Liver (tissue), 9 donors: Measurements from ENCODE around the gene LRRFIP1. TPM values are rescaled to one million over a fixed set of nuclear protein-coding genes. Genes with fewer than 3 reads are reported as not detected.
A peak's percentile ranks its signal among the peaks of the same experiment; 100 is the strongest.
"Not testable (repeated sequence)": the region's sequence is repeated elsewhere in the genome, so short reads cannot be mapped to it uniquely, and the experiment has no call there.

ENCODE experiments used
- DNase-seq: peaks from one replicate; pipeline ENCODE4 v3.0.0-alpha.2; 2017; ENCODE audit warnings: low spot score
- H3K27ac ChIP-seq, 2 donors: one replicate each; pipeline ENCODE4 v1.7.0; 2013; ENCODE audit warnings: inconsistent platforms in 2 of 2, low read length in 2 of 2, control low read depth in 1 of 2, low read depth in 1 of 2, mild to moderate bottlenecking in 1 of 2
- H3K27me3 ChIP-seq, 4 donors: one replicate each; pipeline versions ENCODE4 v1.6.1 to v1.7.0; 2013; ENCODE audit warnings: low read length in 3 of 4, inconsistent platforms in 1 of 4, mild to moderate bottlenecking in 1 of 4, moderate library complexity in 1 of 4; ENCODE audit not compliant: control insufficient read depth in 4 of 4, insufficient read depth in 4 of 4
- H3K36me3 ChIP-seq, 4 donors: one replicate each; pipeline versions ENCODE4 v1.6.1 to v1.7.0; 2013; ENCODE audit warnings: low read length in 3 of 4, mild to moderate bottlenecking in 3 of 4, low read depth in 1 of 4, moderate library complexity in 1 of 4; ENCODE audit not compliant: control insufficient read depth in 4 of 4, insufficient read depth in 3 of 4
- H3K4me1 ChIP-seq, 4 donors: one replicate each; pipeline versions ENCODE4 v1.6.1 to v1.7.0; 2013; ENCODE audit warnings: low read length in 3 of 4, mild to moderate bottlenecking in 3 of 4, moderate library complexity in 1 of 4; ENCODE audit not compliant: control insufficient read depth in 4 of 4, insufficient read depth in 4 of 4
- H3K4me3 ChIP-seq, 3 donors: one replicate each; pipeline versions ENCODE4 v1.6.1 to v1.7.0; 2013; ENCODE audit warnings: low read length in 3 of 3, control low read depth in 1 of 3, low read depth in 1 of 3, mild to moderate bottlenecking in 1 of 3
- H3K9ac ChIP-seq, 2 donors: one replicate each; pipeline ENCODE4 v1.7.0; 2013; ENCODE audit warnings: low read length in 2 of 2, mild to moderate bottlenecking in 2 of 2, moderate library complexity in 2 of 2, control low read depth in 1 of 2, low read depth in 1 of 2
- H3K9me3 ChIP-seq, 4 donors: one replicate each; pipeline versions ENCODE4 v1.6.1 to v1.7.0; 2013; ENCODE audit warnings: low read length in 3 of 4; ENCODE audit not compliant: control insufficient read depth in 4 of 4
- CTCF ChIP-seq: fragments of 150-350 bp; IDR thresholded peaks from 2 replicates; pipeline ENCODE4 v1.5.1; 2017; ENCODE audit warnings: improper control_type of control experiment, low read depth, low read length; ENCODE audit not compliant: missing input control
- EGR1 ChIP-seq, 2 donors: IDR thresholded peaks; 2 replicates each; pipeline ENCODE4 v1.6.1; 2016 to 2018; ENCODE audit warnings: antibody characterized with exemption in 2 of 2, low read depth in 2 of 2
- FOXA2 ChIP-seq: IDR thresholded peaks from 2 replicates; pipeline ENCODE4 v1.6.1; 2016; ENCODE audit warnings: antibody characterized with exemption
- GABPA ChIP-seq, 2 donors: IDR thresholded peaks in 1 of 2; conservative IDR thresholded peaks in 1 of 2; 2 replicates each; pipeline ENCODE4 v1.6.1; 2016; ENCODE audit warnings: antibody characterized with exemption in 2 of 2, mild to moderate bottlenecking in 1 of 2, moderate library complexity in 1 of 2
- HNF4A ChIP-seq, 2 donors: conservative IDR thresholded peaks; 2 replicates each; pipeline ENCODE4 v1.6.1; 2016; ENCODE audit warnings: antibody characterized with exemption in 2 of 2, mild to moderate bottlenecking in 2 of 2
- JUND ChIP-seq, 2 donors: IDR thresholded peaks; 2 replicates each; pipeline ENCODE4 v1.6.1; 2016; ENCODE audit warnings: antibody characterized with exemption in 2 of 2
- NR2F2 ChIP-seq: IDR thresholded peaks from 2 replicates; pipeline ENCODE4 v1.6.1; 2016; ENCODE audit warnings: antibody characterized with exemption
- RAD21 ChIP-seq, 2 donors: IDR thresholded peaks; 2 replicates each; pipeline ENCODE4 v1.6.1; 2016; ENCODE audit warnings: antibody characterized with exemption in 2 of 2, mild to moderate bottlenecking in 2 of 2
- RXRA ChIP-seq, 2 donors: IDR thresholded peaks; 2 replicates each; pipeline ENCODE4 v1.6.1; 2017 to 2018; ENCODE audit warnings: antibody characterized with exemption in 2 of 2, mild to moderate bottlenecking in 1 of 2
- TAF1 ChIP-seq: conservative IDR thresholded peaks from 2 replicates; pipeline ENCODE4 v1.6.1; 2016; ENCODE audit warnings: antibody characterized with exemption, mild to moderate bottlenecking
- YY1 ChIP-seq: IDR thresholded peaks from 2 replicates; pipeline ENCODE4 v1.6.1; 2016; ENCODE audit warnings: antibody characterized with exemption, mild to moderate bottlenecking
- WGBS: extraction: QIAGEN DNeasy Blood & Tissue Kit; methylation state at CpG from one replicate; pipeline ENCODE4 v1.1.7; 2013; 5-methylcytosine and 5-hydroxymethylcytosine counted together
- polyA plus RNA-seq, 2 donors: library from polyadenylated mRNA; stranded (reverse) in 1 of 2; unstranded in 1 of 2; fragments of 200-250 nt in 1 of 2; fragments of >200 nt in 1 of 2; fragmentation: Nextera tagmentation in 1 of 2; extraction: Ambion mirVana in 1 of 2; gene quantifications; one replicate each; pipeline versions ENCODE4 v1.2.1 to v1.2.3, GENCODE V29; 2013 to 2015
- total RNA-seq, 2 donors: library from RNA; depleted of rRNA; stranded (reverse); fragments of >200 nt; gene quantifications; one replicate each; pipeline ENCODE4 v1.2.3, GENCODE V29; 2014
- TF ChIP-seq, protein P1 (sequence below): IDR thresholded peaks from 2 replicates; pipeline ENCODE4 v1.6.1; 2016; ENCODE audit warnings: antibody characterized with exemption
- TF ChIP-seq, protein P2 (sequence below): IDR thresholded peaks from 2 replicates; pipeline ENCODE4 v1.6.1; 2016; ENCODE audit warnings: antibody characterized with exemption
- TF ChIP-seq, protein P3 (sequence below): IDR thresholded peaks from 2 replicates; pipeline ENCODE4 v1.6.1; 2016; ENCODE audit warnings: antibody characterized with exemption, mild to moderate bottlenecking
- TF ChIP-seq, protein P4 (sequence below): IDR thresholded peaks from 2 replicates; pipeline ENCODE4 v1.6.1; 2016; ENCODE audit warnings: antibody characterized with exemption
- donor health status: healthy.
- donor health status: healthy.
- donor health status: healthy.
- donor health status: healthy.
- donor health status: healthy.

LRRFIP1 gene
- total and polyA plus RNA-seq, 4 donors: 13.3 to 56.1 (median 39.1) TPM

GRCh38 chr2:237686659-237687136 is 59.3 kb downstream of the LRRFIP1 start (continued):
- TF ChIP-seq, protein P1, sequence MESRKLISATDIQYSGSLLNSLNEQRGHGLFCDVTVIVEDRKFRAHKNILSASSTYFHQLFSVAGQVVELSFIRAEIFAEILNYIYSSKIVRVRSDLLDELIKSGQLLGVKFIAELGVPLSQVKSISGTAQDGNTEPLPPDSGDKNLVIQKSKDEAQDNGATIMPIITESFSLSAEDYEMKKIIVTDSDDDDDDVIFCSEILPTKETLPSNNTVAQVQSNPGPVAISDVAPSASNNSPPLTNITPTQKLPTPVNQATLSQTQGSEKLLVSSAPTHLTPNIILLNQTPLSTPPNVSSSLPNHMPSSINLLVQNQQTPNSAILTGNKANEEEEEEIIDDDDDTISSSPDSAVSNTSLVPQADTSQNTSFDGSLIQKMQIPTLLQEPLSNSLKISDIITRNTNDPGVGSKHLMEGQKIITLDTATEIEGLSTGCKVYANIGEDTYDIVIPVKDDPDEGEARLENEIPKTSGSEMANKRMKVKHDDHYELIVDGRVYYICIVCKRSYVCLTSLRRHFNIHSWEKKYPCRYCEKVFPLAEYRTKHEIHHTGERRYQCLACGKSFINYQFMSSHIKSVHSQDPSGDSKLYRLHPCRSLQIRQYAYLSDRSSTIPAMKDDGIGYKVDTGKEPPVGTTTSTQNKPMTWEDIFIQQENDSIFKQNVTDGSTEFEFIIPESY: no peak
- TF ChIP-seq, protein P2, sequence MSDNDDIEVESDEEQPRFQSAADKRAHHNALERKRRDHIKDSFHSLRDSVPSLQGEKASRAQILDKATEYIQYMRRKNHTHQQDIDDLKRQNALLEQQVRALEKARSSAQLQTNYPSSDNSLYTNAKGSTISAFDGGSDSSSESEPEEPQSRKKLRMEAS: no peak
- TF ChIP-seq EGR1 (IDR thresholded peaks at IDR 0.05; ENCODE audit: low read depth in 2 of 2) (no peak), GABPA (IDR thresholded peaks at IDR 0.05 in 1 of 2, conservative IDR thresholded peaks at IDR 0.05 in 1 of 2) (no peak), RAD21 (IDR thresholded peaks at IDR 0.05) (no peak)

DNA sequence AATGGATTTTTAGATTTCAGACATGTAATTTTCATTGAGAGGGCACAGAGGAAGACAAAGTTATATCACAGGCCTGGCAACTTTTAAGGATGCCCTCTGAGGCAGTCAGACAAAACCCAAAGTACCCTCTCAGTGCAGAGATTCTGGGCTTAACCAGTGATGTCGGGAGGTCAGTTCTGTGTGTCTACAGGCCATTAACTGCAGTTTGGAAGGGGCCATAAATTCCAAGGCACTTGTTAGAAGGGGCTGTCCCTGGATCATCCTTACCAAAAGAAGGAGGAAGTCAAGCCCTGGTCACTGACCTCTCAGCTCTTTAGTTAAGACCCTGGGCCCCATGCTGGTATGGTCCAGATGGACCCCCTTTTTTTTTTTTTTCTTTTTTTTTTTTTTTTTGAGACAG is 60.7 kb downstream of the LRRFIP1 start:
- no peak overlapping the region for H3K9ac ChIP-seq
- no peak overlapping the region for H3K4me3 ChIP-seq
- no peak for DNase-seq
- H3K27me3 ChIP-seq: no peaks in the 10 kb centered on the region
- H3K36me3 ChIP-seq: no peaks in the 10 kb centered on the region
- H3K27ac ChIP-seq: peak overlapping the region; percentile 54 to 58
- no peaks in the 10 kb centered on the region for H3K9me3 ChIP-seq
- TF ChIP-seq HNF4A (conservative IDR thresholded peaks at IDR 0.05) (no peak), RAD21 (IDR thresholded peaks at IDR 0.05) (no peak), TAF1 (no peak), RXRA (IDR thresholded peaks at IDR 0.05) (peak; percentile 0 to 1), YY1 (no peak), JUND (IDR thresholded peaks at IDR 0.05) (no peak)
- H3K4me1 ChIP-seq: peaks cover under 1 to 12% (median 4%) of the 10 kb centered on the region in 4 donors
- 81% methylated on average over 1 of the region's 1 CpG for WGBS

DNA sequence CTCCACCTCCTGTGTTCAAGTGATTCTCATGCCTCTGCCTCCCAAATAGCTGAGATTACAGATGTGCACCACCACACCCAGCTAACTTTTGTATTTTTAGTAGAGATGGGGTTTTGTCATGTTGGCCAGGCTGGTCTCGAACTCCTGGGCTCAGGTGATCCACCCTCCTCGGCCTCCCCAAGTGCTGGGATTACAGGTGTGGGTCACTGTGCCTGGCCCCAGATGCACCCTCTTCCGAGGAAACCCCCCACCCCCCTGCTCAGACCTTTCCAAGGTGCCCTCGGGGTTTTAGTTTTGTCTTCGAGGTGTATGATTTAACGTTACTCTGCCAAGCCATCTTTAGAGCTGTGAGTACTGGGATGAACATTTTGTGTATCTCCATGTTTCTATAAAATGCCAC is 61.2 kb downstream of the LRRFIP1 start:
- H3K36me3 ChIP-seq, H3K9ac ChIP-seq, H3K27me3 ChIP-seq, DNase-seq, H3K9me3 ChIP-seq, H3K4me3 ChIP-seq: not testable (repeated sequence)
- 96% methylated on average over 6 of the region's 6 CpGs for WGBS
- H3K4me1 ChIP-seq: peaks cover 2 to 17% (median 7%) of the 10 kb centered on the region in 4 donors
- H3K27ac ChIP-seq: peak overlapping the region in 1 of 2 donors; percentile 54

GRCh38 chr2:237689336-237690131 is 62.1 kb downstream of the LRRFIP1 start:
- Histone ChIP-seq H3K4me1 (peaks cover 2 to 19% (median 9%) of the 10 kb centered on the region in 4 donors), H3K4me3 (no peak overlapping the region), H3K9me3 (no peaks in the 10 kb centered on the region), H3K27ac (peak overlapping the region; percentile 25 to 31), H3K9ac (no peak overlapping the region), H3K27me3 (no peaks in the 10 kb centered on the region), H3K36me3 (no peaks in the 10 kb centered on the region)
- no peak for DNase-seq
- no peak for TF ChIP-seq YY1
- TF ChIP-seq JUND (IDR thresholded peaks at IDR 0.05): no peak
- TF ChIP-seq TAF1: no peak
- TF ChIP-seq CTCF: no peak
- TF ChIP-seq RXRA (IDR thresholded peaks at IDR 0.05): no peak
- TF ChIP-seq FOXA2: no peak
- TF ChIP-seq EGR1 (IDR thresholded peaks at IDR 0.05; ENCODE audit: low read depth in 2 of 2): no peak
- TF ChIP-seq RAD21 (IDR thresholded peaks at IDR 0.05): no peak
- no peak for TF ChIP-seq NR2F2
- TF ChIP-seq, protein P3, sequence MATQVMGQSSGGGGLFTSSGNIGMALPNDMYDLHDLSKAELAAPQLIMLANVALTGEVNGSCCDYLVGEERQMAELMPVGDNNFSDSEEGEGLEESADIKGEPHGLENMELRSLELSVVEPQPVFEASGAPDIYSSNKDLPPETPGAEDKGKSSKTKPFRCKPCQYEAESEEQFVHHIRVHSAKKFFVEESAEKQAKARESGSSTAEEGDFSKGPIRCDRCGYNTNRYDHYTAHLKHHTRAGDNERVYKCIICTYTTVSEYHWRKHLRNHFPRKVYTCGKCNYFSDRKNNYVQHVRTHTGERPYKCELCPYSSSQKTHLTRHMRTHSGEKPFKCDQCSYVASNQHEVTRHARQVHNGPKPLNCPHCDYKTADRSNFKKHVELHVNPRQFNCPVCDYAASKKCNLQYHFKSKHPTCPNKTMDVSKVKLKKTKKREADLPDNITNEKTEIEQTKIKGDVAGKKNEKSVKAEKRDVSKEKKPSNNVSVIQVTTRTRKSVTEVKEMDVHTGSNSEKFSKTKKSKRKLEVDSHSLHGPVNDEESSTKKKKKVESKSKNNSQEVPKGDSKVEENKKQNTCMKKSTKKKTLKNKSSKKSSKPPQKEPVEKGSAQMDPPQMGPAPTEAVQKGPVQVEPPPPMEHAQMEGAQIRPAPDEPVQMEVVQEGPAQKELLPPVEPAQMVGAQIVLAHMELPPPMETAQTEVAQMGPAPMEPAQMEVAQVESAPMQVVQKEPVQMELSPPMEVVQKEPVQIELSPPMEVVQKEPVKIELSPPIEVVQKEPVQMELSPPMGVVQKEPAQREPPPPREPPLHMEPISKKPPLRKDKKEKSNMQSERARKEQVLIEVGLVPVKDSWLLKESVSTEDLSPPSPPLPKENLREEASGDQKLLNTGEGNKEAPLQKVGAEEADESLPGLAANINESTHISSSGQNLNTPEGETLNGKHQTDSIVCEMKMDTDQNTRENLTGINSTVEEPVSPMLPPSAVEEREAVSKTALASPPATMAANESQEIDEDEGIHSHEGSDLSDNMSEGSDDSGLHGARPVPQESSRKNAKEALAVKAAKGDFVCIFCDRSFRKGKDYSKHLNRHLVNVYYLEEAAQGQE: no peak
- TF ChIP-seq, protein P4, sequence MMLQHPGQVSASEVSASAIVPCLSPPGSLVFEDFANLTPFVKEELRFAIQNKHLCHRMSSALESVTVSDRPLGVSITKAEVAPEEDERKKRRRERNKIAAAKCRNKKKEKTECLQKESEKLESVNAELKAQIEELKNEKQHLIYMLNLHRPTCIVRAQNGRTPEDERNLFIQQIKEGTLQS: no peak
- TF ChIP-seq GABPA (IDR thresholded peaks at IDR 0.05 in 1 of 2, conservative IDR thresholded peaks at IDR 0.05 in 1 of 2): no peak
- WGBS: 89% methylated on average over 6 of the region's 6 CpGs
